HG02759 (cell line): ENCODE results near the gene ZFP62.
"Not testable (repeated sequence)": the region's sequence is repeated elsewhere in the genome, so short reads cannot be mapped to it uniquely, and the experiment has no call there.

Experiments
- ATAC-seq: cut with Tn5 transposase; IDR thresholded peaks from one replicate; pipeline ENCODE4 v1.9.1; 2021; ENCODE audit warnings: mild to moderate bottlenecking, moderate library complexity; ENCODE audit not compliant: unreplicated experiment

The ZFP62 gene

GRCh38 chr5:180860887-180861822 lies at the start of gene ZFP62:
Gene ZFP62, minus strand, starts transcription at chr5:180861276. Its CDS starts 57 bp downstream, at chr5:180861219.
- ATAC-seq: peak; percentile 95

DNA sequence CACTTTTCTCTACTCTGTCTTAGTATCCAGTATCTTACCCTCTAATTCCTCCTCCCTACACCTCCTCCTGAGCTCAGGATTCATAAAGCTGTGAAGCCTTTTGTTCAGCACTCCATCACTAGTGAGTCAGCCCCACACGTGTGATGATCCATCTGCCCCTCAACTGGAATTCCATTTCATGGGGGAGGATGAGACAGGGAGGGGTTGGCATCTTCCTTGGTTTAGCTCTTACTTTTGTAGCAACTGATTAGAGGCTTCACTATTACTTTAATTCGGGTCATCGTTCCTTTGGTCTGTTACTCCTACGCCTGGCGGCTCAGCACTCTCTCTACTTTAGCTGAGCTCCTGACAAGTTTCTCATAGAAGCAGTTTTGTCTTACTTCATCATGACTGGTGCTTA lies 49.7 kb upstream of the ZFP62 start:
- ATAC-seq: no peak

GRCh38 chr5:180910182-180910581 lies 49.1 kb upstream of the ZFP62 start:
- no peak for ATAC-seq

DNA sequence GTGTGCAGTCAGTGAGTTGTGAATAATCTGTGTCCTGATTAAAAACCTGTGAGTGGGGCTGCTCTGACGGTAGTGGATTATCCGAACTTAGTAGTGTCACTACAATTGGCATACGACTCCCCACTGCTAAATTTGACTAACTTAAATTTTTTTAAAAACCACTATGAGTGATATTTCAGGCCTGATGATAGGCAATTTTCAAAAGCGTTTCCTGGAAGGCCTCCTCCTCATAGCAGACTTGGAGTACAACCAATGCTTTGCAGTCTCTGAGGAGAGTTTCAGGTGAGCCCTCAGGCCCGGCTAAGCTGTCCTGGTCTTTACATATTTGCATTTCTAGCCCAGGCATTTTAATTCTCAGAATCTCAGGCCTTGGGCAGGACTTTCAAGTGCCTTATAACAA lies 48.7 kb upstream of the ZFP62 start:
- no peak for ATAC-seq

GRCh38 chr5:180908998-180909731 lies 48.1 kb upstream of the ZFP62 start:
- ATAC-seq: no peak

DNA sequence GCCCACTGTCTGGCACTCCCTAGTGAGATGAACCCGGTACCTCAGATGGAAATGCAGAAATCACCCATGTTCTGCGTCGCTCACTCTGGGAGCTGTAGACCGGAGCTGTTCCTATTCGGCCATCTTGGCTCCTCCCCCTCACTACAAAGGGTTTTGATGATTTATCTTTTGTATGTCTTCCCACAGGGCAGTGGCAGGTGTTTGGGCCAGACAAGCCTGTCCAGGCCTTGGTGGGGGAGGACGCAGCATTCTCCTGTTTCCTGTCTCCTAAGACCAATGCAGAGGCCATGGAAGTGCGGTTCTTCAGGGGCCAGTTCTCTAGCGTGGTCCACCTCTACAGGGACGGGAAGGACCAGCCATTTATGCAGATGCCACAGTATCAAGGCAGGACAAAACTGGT lies 47.3 kb upstream of the ZFP62 start:
- ATAC-seq: no peak

DNA sequence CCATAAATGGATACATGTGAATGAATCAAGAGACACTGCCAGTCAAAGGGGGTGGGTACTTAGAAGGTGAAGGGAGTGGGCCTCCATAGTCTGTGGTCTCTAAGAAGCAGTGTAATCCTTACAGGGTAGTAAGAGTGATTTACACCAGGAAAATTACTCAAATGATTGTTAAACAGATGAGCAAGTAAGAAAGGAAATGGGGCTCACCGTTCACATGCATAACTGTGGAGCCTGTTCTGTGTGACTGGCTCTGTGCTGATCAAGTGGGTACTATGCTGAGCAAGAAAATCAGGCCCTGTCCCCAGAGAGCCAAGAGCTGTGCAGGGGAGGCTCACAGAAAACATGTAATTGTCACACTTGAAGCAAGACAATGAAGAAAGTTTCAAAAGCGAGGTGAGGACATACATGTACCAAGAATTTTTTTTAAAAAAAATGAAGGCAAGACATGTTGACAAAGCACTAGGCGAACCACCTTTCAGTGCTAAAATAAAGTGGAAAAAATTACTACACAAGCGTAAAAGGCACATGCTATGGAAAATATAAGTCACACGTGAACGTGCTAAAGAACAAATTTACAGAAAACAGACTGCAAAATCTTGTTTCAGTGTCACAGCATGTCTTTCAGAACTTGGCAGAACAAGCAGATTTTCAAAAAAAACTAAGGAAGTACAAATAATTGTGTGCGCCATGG lies 40.4 kb upstream of the ZFP62 start:
- no peak for ATAC-seq

- ATAC-seq: no peak
Observed at GRCh38 chr5:180900178-180900577, 39.1 kb upstream of the ZFP62 start.

DNA sequence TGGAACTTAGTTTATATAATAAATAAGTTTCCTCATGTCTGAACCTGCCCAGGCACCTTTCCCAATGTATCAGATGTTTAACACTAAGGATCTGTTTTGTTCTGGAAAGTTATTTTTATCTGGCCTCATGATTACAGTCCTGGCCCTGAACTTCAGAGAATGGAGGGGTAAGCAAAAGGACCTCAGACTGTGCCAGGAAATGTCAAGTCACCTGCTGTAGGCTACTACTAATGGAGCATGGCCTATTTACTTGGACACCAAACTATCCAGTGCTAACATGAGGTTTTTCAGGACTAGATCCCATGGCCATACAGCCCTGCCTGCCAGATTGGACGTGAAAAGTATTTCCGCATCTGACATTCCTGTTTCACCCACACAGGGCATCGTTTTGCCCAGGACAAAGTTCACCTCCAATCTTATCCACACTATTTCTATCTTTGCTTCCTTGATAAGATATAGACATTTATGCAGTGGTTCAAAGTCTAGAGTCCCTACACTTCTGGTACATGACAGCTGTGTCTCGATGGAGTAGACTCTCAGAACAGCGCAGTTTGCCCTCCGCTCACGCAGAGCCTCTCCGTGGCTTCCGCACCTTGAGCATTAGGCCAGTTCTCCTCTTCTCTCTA lies 37.7 kb upstream of the ZFP62 start, which contains the start of gene BTNL8:
BTNL8 (plus strand) TSS at position 539 of the 626 bp plus-strand sequence. CDS start 152 bp downstream, outside the sequence.
- ATAC-seq: no peak

DNA sequence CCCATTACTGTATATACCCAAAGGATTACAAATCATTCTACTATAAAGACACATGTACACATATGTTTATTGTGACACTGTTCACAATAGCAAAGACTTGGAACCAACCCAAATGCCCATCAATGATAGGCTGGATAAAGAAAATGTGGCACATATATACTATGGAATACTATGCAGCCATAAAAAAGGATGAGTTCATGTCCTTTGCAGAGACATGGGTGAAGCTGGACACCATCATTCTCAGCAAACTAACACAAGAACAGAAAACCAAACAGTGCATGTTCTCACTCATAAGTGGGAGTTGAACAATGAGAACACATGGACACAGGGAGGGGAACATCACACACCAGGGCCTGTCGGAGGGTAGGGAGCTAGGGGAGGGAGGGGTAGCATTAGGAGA lies 34.3 kb upstream of the ZFP62 start:
- not testable (repeated sequence) for ATAC-seq

GRCh38 chr5:180889381-180889780 lies 28.3 kb upstream of the ZFP62 start:
- no peak for ATAC-seq

GRCh38 chr5:180885845-180886529 lies 24.9 kb upstream of the ZFP62 start:
- not testable (repeated sequence) for ATAC-seq

- ATAC-seq: no peak
Observed at GRCh38 chr5:180875860-180876426, 14.9 kb upstream of the ZFP62 start.

- no peak for ATAC-seq
Observed at GRCh38 chr5:180874804-180875582, 13.9 kb upstream of the ZFP62 start.

- ATAC-seq: peak; percentile 59
Observed at GRCh38 chr5:180873615-180874520, 12.8 kb upstream of the ZFP62 start.

- no peak for ATAC-seq
Observed at GRCh38 chr5:180872419-180872818, 11.3 kb upstream of the ZFP62 start.

DNA sequence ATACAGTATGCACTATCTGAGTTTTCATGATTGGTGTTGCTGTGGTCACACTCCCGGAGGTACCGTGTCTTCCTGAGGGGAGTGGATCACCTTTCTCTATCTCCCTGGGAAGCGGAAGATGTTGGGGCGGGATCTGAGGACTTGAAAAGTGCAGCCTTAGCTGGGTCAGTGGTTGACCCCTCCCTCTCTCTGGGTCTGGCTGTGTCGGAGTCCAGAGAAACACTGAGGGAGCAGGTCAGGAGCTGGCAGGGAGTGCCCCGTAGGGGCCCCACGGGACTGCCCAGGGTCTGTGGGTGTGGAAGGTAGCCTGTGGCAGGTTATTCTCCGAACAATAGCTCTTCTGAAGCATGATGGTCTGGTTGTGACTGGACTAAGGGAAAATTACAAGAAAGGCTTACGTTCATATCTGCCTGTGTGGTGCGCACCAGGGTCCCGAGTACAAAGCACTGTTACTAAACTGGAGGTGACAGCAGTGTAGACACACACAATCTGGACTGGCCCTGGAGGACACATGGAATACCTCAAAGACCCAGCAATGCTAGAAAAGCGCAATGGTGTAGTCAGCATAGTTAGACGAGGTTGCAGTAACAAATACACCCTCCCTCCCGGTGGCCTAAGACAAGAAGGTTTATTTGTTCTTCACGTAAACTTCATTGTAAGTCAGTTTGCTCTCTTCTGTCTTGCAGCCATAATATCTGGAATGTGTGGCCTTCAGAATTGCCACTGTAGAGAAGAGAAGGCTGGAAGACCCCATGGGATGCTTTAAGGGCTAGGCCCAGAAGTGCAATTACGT lies 9.4 kb upstream of the ZFP62 start:
- no peak for ATAC-seq
